ENCODE results near the gene U2AF2. TPM values are rescaled to one million over a fixed set of nuclear protein-coding genes. Genes with fewer than 3 reads are reported as not detected.

U2AF2 gene
- total and polyA plus RNA-seq, 2 of the 8 experiments (the other 6 are each of a cell fraction or from before 2014, with no cell fraction given), result 162 to 252 TPM

- no peak for TF ChIP-seq CBX5 (IDR thresholded peaks at IDR 0.05; ENCODE audit: low read depth, low read length)
- TF ChIP-seq MAX (IDR thresholded peaks at IDR 0.05), result no peak
- no peak for TF ChIP-seq TAF1 (IDR thresholded peaks at IDR 0.05; ENCODE audit: low read depth, low read length)
- no peak for TF ChIP-seq E2F6 (IDR thresholded peaks at IDR 0.05)
- no peak for TF ChIP-seq KDM1A (IDR thresholded peaks at IDR 0.05; ENCODE audit: borderline replicate concordance, low read length)
- no peak for TF ChIP-seq EGR1 (IDR thresholded peaks at IDR 0.05; ENCODE audit: borderline replicate concordance, low read depth, low read length)
These were observed 42.9 kb downstream of the U2AF2 start (continued) for GRCh38 chr19:55697698-55698097.

Measured in H1 (cell line).